ENCODE results near the gene YAP1.

Gene YAP1

DNA sequence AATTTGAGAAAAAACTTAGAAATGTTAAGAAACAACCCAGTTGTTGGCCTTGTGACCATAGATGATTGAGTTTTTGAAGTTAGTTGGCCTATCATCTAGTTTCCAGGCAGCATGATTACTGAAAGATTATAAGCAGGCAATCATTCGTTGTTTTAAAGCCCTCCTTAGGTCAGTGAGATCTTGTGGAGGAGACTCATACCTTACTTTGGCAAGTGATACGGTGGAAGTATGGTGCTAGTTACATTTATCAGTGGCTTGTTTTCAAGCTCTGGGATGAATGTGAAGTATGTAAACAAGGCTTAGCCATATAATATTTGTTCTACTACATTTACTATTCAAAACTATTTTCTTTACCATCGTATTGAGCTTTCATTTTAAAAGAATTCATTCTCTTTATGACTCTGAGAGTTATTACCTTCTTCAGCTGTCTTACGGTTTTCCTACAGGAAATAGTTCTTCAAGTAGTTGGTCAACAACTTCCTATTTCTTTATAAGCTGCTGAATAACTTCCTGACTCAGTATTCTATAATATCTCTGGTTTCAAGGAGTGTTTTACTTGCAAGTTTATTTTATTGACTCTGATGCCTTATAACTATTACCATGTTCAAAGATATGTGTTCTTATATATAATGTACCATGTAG is 7.3 kb downstream of the YAP1 start:
- DNase-seq (ENCODE audit: low read depth), result no peak

DNA sequence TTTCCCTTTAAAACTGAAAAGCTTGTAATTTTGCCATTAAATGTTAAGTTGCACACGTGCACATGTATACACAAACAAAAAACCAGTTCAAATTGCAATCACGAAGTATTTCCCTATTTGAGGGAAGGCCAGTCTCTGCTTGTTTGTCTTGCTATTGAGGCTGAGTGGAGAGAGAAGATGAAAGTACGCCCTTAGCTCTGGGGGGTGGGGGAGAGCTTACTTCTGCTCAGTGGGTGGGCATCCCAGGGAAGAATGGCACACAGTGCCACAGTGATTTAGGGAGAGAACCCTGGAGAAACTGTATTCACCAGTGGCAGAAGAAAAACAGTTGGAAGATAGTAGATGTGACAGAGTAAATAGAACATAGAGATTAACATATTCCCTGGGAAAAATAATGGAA is 8.7 kb downstream of the YAP1 start:
- DNase-seq (ENCODE audit: low read depth), result no peak

DNA sequence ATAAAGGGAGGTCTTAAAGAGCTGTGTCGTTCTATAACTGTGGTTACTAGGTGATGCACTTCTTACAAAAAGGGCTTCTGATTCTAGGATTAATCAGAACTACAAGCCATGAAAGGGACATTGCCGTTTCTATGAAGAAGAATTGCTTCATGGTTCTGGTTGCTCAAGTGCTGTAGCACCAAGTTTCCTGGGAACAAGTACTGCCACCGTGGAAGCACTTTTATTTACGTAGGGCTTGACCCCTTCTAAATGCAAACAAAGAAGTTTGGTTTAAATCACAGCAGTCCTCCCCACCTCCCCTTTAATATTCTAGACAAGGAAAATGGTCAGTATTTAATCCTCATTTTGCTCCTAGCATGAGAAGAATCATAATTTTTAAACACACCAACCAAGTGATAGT is 9.8 kb downstream of the YAP1 start:
- no peak for DNase-seq (ENCODE audit: low read depth)

DNA sequence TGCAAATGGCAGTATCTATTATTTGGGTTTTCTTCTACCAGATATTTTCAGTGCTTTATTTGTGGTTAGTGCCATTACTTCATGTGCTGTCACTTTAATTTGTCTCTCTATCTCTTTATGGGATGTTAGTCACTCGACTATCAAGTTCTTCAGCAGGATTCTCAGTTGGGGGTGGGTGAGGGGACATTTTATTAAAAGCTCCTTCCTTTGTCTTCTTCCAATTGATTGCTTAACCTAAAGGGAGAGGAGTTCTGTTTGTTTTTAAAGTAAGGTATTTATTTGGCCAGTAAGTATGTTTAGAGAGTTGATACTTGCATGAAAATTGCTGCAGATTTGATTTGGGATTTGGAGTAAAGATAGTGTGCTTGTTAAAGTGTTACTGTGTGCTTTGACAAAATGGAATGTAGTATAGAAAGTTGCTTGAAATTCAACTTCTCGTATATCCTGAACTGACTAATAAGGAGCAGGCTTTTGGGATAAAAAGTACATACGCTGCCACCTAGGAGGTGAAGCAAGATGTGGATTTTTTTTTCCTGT is 10.3 kb downstream of the YAP1 start:
- DNase-seq (ENCODE audit: low read depth), result no peak

DNA sequence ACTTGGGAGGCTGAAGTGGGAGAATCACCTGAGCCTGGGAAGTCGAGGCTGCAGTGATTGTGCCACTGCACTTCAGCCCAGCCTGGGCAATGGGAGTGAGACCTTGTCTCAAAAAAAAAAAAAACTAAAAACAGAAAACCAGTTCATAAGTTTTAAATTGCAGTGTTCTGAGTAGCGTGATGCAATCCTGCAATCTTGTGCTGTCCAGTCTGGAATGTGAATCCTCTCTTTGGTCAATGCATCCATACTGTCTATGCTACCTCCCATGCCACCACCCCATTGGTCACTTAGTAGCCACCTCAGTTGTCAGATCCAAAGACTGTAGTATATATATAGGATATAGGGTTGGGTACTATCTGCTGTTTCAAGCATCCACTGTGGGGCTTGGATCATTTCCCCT is 11.1 kb downstream of the YAP1 start:
- no peak for DNase-seq (ENCODE audit: low read depth)

DNA sequence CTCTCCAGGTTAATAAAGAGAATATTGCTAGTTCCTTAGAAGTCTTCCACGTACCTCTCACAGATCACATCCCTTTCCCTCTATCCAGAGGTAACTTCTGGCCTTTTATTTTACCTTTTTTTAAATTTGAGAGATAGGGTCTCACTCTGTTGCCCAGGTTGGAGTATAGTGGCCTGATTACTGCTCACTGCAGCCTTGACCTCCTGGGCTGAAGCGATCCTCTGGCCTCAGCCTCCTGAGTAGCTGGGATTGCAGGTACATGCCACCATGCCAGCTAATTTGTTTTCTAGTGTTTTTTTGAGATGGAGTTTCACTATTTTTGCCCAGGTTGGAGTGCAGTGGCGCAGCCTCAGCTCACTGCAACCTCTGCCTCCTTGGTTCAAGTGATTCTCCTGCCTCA is 24.4 kb downstream of the YAP1 start:
- DNase-seq (ENCODE audit: low read depth), result no peak

DNA sequence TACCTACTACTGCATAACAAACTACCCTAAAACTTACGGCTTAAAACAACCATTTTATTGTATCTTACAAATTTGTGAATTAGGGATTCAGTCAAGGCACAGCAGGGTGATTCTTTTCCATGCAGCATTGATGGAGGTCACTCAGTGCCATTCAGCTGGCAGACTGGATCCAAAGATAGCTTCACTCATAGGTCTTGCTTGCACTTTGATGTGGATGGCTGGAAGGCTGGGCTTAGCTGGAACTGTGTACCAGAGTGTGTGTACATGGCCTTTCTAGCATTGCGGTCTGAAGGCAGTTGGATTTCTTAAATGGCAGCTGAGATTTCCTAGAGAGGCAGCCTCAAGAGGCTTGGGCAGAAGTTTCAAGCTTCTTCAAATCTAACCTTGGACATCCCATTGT is 25.0 kb downstream of the YAP1 start:
- DNase-seq (ENCODE audit: low read depth), result no peak

DNA sequence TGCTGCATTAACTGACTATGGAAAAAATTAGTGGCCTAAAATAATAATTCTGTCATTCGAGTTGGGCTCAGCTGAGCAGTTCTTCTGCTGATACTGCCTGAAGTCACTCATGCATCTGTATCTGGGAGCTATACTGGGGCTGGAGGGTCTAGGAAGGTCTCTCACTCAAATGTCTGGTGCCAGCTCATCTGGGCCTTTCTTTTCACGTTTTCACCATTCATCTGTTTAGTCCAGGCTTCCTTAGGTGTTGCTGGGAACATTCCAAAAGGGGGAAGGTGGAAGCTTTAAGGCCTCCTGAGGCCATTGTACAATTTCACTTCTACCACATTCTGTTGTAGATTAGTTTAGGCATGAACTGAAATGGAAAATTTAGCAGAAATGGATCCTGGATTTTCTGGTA is 28.0 kb downstream of the YAP1 start:
- no peak for DNase-seq (ENCODE audit: low read depth)

DNA sequence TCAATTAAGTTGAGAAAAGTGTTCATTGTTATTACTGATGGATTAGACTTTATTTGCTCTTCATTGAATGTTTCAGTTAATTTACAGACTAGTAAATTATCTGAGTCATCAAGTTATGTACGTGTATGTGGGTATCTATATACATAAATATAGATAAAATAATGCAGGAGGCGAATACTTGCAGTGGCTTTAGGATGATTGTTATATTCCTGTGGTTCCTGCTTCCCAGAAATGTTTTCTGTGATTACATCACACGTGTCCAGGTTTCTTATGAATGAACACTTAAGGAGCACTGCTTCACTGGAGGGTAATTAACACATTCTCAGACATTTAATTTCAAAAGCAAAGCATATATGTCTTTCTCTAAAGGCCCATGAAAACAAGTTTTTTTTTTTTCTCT is 28.4 kb downstream of the YAP1 start:
- DNase-seq (ENCODE audit: low read depth), result no peak

DNA sequence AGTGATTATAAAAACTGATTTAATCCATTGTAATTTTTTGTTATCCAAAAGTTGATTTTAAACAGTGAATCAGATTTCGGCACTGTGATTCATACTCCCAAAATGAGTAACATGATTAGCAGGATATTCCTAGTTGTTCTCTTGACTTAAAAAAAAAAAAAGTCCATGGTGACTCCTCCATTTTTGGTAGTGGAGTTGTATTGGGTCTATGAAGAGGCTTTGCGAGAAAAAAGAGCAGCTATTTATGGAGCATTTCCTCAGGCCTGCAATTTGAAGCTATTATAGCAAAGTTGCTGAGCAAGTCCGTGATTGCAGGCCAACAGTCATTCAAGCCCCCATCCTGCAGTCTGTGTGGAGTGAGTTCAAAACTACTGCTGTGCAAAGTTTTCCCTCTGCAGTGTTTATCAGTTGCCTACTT is 28.8 kb downstream of the YAP1 start:
- no peak for DNase-seq (ENCODE audit: low read depth)

DNA sequence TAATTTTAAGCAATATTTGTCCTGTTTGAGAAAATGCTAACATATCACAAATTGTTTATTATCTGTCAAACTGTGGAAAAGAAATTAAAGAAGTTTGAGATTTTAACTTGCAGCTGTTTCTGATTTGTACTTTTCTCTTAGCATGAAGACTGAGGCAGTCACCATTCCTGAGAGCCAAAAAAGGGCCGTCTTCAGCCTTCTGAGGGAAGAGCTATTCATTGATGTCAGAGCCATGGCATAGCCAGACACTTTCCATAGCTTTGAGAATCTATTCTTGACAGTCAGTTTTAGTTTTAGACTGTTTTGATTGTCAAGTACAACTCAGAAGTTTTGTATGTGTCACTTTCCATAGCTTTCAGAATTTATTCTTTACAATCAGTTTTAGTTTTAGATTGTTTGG is 32.1 kb downstream of the YAP1 start:
- no peak for DNase-seq (ENCODE audit: low read depth)

DNA sequence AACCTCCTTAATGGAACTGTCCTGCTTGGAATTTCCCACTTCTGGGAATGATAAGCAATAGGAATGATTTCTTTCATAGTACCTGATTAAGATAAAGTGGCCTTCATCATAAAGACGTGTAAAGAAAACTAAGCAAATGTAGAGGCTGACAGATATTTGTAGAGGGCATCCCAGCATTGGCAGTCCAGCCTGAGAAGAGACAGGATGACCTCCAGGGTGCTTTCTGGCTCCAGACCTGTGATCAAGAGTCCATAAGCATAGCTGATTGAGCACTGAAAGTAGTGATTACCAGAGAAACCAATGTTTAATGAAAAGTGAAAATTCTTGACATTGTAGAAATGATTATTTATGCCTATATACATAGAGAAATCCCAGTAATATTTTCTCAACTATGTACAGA is 33.6 kb downstream of the YAP1 start:
- no peak for DNase-seq (ENCODE audit: low read depth)

DNA sequence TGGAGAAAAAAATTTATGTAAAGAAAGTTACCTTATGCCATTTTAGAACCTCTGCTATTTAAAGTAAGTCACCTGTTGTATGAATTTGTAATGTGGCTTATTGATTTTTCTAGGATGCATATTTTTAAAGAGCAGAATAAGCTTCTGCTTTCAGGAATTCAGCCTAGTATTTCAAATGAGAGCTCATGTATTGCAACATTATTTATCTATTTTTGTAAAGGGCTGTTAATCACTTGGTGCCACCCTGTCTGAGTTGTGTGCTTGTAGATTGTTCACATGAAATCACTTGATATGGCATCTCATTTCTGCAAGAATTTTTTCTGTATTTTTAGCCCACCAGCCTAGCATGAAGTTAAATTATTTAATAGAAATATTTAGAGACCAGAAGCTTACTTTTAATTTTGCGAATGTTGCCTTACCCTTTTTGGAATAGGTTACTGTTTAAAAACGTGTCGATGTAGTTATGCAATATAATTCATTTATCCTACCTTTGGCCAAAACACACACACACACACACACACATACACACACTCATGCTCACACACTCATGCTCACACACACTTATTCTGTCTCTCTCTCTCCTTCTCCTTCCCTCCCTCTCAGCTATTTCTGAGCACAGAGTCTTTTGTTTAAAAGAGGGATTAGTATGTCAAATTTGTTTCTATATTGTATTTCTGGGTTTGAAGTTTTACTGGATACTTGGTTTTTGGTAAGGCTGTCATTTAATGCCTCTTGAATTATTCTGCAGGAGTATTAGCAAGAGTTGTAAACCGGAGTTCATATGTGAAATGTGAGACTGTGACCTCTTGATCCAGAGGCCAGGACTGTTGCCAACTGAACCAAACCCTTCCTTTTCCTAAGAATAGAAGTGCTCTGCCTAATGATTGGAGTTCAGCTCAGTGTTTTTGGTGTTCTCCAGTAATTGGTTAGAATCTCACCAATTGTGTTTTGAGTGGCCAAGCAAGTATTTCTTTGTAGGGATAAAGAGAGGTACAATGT is 34.4 kb downstream of the YAP1 start:
- no peak for DNase-seq (ENCODE audit: low read depth)

DNA sequence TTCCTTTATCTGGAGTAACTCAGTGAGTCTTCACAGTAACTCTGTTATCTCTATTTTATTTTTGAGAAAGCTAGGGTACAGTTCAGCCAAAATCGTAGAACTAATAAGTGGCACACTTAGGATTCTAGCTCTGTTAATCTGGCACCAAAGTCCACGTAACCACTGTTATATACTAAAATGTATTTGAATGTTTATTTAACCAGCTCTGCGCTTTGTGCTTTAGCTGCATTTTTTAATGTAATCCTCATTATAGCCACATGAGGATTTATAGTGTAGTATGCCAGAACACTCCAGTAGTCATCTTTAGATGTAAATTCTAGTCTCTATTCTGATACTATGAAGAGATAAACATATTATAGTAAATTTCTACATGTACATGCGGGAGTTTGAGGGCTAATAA is 36.8 kb downstream of the YAP1 start:
- no peak for DNase-seq (ENCODE audit: low read depth)

DNA sequence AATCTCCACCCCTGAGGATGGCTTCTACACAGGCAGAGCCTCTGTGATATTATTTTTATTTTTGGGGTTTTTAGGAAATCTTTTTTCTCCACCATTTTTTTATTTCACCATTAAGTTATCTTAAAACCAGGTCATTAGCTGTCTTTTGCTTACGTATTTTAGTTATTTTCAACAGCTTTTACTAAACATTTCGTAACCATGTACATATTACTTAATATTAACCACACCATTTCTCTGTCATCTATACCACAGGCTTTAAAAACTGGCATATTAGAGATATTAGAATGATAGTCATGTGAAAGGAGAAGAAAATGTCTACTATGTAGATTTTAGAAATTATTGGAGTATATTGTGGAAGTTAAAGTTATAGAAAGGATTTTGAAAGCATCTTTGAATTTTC is 37.4 kb downstream of the YAP1 start:
- DNase-seq (ENCODE audit: low read depth), result no peak

DNA sequence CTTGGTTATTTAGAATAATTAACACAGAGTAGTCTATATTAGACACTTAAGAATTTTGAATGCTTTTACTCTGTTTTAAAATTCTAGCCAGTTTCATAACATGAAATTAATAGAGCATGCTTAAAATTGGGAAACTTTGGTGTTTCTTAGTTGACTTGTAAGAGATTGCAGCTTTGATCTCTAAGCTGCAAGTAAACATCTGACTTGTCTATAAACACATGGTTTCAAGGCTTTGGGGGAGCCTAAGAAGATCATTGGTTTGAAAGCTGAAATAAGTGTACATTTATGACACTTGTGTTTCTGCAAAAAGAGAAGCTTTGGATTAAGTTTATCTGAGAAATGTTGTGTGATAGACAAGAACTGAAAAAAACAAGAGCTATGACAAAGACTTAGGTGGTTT is 37.8 kb downstream of the YAP1 start:
- DNase-seq (ENCODE audit: low read depth), result no peak

DNA sequence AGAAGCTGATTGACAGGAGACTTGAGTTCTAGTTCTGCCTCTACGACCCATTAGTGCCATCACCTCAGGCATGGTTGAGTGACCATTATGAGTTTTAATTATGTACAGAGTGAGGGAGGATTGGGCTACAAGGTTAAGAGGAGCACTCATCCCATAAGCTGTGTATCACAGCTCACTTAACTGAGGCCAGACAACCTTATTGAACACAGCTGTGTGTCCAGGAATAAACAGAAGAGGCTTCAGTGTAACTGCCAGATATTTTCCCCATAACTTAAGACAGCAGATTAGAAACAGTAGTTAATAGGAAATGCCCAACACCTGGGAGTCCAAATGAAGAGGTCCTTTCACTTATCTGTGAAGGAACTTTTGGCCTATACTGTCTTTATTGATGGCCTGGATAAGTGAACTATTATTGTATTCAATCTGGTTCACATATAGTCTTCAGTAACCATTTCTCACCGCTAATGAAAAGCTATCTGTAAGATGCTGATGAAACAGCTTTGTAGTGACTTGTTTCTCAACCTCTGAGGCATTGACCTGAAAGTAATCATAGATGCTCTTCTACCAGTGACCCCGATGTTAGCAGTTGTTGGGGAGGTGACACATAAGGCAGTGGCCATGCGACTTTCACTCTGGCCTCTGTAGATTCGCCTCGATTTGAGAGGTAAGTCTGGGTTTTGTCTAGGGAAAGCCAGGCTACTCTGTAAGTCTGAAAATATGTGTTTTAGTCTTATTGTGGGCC is 41.7 kb downstream of the YAP1 start:
- DNase-seq (ENCODE audit: low read depth), result no peak

DNA sequence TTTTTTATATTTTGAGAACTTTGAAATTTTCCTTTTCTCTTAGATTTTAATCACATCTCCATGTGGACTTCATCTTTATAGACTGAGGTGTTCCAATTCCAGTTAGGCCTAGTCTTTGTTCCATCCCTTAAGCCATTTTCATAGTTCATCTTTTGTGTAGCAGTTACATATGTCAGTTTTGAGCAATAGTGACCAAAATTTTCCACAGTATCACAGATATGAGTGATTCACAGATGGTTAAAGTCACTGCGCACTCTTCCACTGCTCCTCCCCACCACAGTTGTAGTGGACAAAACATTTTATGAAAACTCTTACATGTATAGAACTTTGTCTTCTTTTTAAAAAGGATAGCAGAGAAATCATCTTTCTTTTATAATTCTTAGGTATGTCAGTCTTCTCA is 42.8 kb downstream of the YAP1 start:
- DNase-seq (ENCODE audit: low read depth), result no peak

DNA sequence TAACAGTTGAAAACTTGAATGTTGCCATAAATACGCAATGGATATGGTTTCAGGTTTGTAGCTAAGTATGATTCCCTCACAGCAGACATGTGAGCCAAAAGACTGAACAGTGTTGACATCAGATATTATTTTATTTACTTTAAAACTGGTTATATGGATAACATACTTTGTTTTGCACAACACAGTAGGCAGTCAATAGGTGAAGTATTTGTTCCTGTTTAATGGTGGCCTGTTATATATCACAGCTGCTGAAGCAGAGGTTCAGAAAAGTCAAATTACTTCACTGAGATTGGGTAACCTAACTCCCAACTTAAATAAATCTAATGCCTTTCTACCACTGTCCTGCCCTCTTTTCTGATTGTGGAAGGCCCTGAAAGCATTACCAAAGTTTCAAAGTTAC is 44.6 kb downstream of the YAP1 start:
- DNase-seq (ENCODE audit: low read depth), result no peak

DNA sequence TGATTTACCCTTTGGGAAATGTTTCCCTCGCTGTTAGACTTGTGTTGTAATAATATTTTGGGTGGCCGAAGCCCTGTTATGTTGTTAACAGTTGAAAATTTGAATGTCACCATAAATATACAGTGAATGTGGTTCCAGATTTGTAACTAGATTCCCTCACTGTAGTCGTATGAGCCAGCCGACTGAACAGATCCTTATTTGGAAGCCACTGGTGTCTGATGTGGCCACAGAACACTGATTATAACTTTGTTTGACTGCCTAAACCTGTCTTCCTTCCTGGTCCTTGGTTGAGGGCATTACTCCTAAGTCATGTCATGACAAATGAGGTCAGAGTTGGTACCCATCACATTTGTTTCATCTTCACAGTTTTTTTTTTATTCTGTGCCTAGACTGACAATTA is 45.4 kb downstream of the YAP1 start:
- no peak for DNase-seq (ENCODE audit: low read depth)

DNA sequence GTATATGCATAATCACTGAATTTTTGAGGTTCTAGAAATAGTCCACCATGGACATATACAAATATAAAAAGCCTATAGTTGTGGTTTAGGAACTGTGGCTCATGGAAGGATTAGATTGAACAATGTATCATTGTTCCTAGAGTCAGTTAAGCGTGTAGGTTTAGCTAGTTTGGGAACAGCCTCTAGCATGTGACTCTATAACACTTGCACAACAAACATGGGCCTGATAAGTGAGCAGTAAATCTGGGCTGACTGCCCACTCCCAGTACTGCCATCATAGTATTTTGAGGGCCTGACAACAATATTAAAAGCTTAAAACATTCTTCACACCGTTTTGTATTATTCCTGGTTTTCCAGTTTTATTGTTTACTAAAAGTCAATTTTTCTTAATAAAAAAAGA is 47.0 kb downstream of the YAP1 start:
- no peak for DNase-seq (ENCODE audit: low read depth)

DNA sequence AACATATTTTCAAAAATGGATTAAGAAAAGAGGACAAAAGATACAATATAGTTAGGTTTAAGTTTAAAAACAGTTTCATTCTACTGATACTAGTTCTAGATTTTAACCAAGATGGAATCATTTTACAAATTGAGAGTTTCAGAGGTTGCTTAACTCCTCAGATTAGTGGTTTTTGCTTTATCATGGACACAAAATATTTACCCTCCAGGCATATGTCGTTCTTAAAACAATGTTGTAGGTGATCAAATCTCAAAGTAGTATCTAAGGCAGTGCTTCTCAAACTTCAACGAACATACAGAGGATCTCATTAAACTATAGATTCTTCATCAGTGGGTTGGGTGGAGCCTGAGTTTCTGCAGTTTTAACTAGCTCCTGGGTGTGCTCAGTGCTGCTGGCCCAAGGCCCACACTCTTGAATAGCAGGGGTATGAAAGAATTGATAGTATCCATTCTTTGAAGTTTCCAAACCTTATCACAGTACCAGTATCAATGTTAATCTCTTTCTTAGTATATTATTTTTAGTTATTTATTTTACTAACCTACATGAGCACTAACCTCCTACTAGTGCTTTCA is 48.0 kb downstream of the YAP1 start:
- no peak for DNase-seq (ENCODE audit: low read depth)
